Activated T-cell treated with anti-CD3 and anti-CD28 coated beads, Interleukin-2, amount 50 U/mL, for 24 hours (primary cell): Measurements from ENCODE around the gene NUDCD3.

Experiments used
- DNase-seq: peaks from one replicate; pipeline ENCODE4 v3.0.0-alpha.2; 2020
- H3K27ac Mint-ChIP-seq: 2 replicates; pipeline ENCODE4 v1.8.0; 2020; ENCODE audit warnings: mild to moderate bottlenecking, mixed read lengths
- H3K27me3 Mint-ChIP-seq: 2 replicates; pipeline ENCODE4 v1.8.0; 2020; ENCODE audit warnings: mixed read lengths
- H3K36me3 Mint-ChIP-seq: 2 replicates; pipeline ENCODE4 v1.8.0; 2020; ENCODE audit warnings: low read depth, mixed read lengths
- H3K4me1 Mint-ChIP-seq: 2 replicates; pipeline ENCODE4 v1.8.0; 2020; ENCODE audit warnings: low read depth, mixed read lengths
- H3K4me3 Mint-ChIP-seq: 2 replicates; pipeline ENCODE4 v1.8.0; 2020; ENCODE audit warnings: mild to moderate bottlenecking, moderate library complexity, mixed read lengths
- H3K9me3 Mint-ChIP-seq: 2 replicates; pipeline ENCODE4 v1.8.0; 2020; ENCODE audit warnings: mixed read lengths

NUDCD3 gene

DNA sequence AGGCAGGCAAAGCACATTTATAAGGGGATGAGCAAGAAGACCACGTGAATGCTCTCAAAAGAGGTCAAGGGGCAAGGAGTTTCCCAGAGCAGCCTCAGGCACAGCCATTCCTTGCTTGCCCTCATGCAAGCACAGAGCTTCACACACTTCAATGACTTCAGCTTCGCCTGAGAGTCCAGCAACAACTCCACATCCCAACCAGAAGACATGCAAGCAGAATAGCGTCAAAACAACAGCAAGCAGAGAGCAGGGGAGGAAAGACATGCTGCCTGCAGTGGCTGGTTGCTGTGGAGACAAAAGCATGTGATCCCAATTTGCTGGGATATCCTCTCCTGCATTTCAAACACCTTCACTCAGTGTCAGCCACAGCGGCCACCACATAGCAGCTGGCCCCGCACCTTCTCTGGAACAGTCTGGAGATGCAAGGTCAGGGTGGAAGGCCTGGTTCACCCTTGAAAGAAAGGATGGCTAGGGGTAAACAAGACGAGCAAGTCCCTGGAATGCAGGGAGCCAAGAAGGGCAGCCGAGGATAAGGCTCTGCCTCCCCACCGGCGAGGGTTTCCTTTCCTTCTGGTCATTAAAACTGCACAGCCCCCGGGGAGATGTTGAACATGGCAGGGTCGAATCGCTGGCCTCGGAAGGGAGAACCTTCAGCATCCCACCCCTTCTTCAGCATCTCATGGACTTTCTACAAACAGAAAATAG, 104.9 kb downstream of the NUDCD3 start:
- peak overlapping the region; percentile 62 for H3K27ac Mint-ChIP-seq
- H3K27me3 Mint-ChIP-seq = no peaks in the 10 kb centered on the region
- no peak overlapping the region for H3K4me3 Mint-ChIP-seq
- no peaks in the 10 kb centered on the region for H3K4me1 Mint-ChIP-seq
- no peak for DNase-seq
- H3K36me3 Mint-ChIP-seq = peaks cover 88% of the 10 kb centered on the region
- no peaks in the 10 kb centered on the region for H3K9me3 Mint-ChIP-seq

DNA sequence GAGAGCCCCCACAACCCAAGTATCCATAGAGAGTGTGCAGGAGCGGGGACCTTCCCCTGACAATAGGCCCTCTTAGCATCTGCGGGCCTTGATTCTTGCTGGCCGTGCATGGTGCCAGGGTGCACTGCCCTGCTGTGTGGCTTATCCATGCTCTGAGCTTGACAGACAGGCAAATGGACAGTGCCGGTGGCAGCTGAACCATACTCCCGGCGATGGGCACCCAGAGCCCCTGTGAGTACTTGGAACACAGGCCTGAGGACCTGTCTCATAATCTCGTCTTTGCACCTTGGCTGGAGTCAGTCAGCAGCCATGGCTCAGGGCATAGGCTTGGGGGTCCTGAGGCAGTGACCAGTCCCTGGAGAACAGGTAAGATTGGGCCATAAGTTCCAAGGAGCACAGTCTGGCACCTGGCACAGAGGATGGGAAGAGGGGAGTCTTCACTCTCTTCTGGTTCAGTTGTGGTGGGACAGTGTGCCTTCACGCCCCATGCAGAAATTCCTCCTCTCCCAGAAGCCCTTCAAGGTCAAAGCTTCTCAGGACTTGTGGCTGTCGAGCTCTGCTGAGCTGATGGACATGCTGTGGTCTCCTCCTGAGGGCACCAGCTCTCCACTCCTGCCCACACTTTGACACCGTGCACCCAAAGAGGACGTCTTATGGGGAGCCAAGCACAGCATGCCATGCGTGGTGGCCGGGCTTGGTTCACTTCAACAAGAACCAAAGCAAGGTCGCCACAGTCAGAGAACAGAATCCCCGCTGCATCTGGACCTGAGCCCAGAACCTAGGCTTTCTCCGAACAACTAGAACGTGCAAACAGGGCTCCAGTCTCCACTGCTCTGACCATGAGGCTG, 105.6 kb downstream of the NUDCD3 start:
- no peak for DNase-seq
- Mint-ChIP-seq H3K27ac (peak overlapping the region; percentile 62), H3K27me3 (no peaks in the 10 kb centered on the region), H3K9me3 (no peaks in the 10 kb centered on the region), H3K4me1 (no peaks in the 10 kb centered on the region), H3K36me3 (peaks cover 84% of the 10 kb centered on the region), H3K4me3 (no peak overlapping the region)

DNA sequence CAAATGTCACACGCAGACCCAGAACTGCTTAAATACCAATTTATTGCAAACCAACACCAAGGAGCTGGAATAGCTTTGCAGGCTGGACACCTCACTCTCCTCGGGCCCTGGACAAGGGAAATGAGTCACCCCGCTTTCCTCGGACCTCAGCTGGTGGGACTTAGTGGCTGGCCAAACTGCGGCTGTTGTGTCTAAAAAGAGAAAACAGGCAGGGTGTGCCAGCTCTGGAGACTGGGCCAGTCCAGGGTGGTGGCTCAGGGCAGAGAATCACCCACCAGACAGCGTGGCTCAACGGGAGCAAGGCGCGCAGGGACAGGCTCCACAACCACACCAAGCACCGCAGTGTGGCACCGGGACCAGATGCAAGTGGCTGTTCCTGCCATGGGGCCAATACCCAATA, 106.9 kb downstream of the NUDCD3 start:
- H3K27me3 Mint-ChIP-seq = no peaks in the 10 kb centered on the region
- peaks cover 72% of the 10 kb centered on the region for H3K36me3 Mint-ChIP-seq
- H3K4me1 Mint-ChIP-seq = peaks cover 5% of the 10 kb centered on the region
- H3K9me3 Mint-ChIP-seq = no peaks in the 10 kb centered on the region
- H3K4me3 Mint-ChIP-seq = no peak overlapping the region
- no peak for DNase-seq
- H3K27ac Mint-ChIP-seq = no peak overlapping the region

DNA sequence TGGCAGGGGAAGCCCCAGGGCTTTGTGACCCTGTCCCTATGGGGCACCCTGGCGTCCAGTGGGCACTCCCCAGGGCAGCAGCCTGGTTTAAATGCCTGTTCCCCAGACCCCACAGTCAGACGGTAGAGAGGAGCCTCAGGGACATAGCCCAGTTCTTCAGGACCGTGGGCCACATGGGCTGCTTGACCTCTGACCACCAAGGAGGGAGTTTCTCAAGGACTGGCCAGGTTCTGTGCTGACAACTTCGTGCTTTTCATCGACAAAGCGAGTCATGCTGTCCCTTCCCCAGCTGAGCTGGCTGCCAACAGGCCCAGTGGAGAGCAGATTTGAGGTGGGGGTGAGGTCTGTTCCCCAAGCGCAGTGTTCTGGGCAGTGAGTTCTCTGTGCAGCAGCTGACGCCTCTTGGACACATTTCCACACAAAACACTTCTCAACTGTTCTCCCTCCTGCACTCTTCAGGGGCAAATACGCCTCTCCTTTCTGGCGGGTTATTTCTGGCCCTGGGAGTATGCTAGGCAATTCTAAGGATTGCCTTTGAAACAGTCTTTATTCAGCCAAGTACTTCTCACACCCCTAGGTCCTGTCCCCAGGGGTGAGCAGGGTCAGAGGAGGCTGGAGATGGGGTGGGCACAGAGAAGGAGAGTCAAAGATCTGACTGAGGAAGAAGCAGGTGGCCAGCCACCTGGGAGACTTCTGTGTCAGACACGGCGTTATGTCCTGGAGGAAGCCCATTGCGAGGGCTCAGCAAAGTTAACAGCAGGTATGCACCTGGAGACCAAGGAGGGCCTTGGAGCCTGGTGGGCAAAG, 107.8 kb downstream of the NUDCD3 start:
- peaks cover 64% of the 10 kb centered on the region for H3K36me3 Mint-ChIP-seq
- H3K9me3 Mint-ChIP-seq = no peaks in the 10 kb centered on the region
- no peaks in the 10 kb centered on the region for H3K27me3 Mint-ChIP-seq
- peak overlapping the region; percentile 72 for H3K27ac Mint-ChIP-seq
- DNase-seq = no peak
- peaks cover 5% of the 10 kb centered on the region for H3K4me1 Mint-ChIP-seq
- H3K4me3 Mint-ChIP-seq = no peak overlapping the region

DNA sequence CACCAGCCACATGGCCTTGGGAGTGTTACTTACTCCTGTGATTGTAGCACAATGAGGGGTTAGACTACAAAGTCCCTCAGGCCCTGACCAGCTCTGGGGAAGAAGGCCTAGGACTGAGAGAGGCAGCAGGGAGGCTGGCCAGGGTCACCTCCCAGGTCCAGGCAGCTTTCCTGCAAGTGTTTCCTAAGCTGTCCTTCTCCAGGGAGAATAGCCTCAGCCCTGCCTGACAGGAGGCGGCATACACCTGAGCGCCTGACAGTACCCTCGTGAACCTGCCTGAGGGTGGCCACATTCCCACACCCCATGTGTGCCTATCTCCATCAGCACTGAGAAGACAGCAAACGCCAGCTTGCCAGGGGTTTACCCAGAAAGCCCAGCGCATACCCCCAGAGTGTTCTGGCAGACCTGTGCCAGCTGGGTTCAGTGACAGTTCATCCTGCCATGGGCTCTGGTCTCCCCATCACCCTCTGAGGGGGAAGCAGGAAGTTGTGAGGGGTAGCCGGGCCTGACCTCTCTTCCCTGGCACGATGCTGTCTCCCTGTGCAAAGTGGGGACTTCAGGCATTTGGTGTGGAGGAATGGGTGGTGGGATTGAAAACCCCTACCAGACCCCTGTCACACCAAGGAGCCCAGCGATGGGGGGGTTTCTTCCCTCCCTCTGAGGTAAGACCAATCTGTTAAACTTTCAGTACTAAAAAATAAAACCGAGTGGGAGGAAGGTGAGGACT, 108.8 kb downstream of the NUDCD3 start:
- no peak for DNase-seq
- H3K4me3 Mint-ChIP-seq = no peak overlapping the region
- H3K9me3 Mint-ChIP-seq = no peaks in the 10 kb centered on the region
- H3K27me3 Mint-ChIP-seq = no peaks in the 10 kb centered on the region
- H3K27ac Mint-ChIP-seq = peak overlapping the region; percentile 72
- peaks cover 54% of the 10 kb centered on the region for H3K36me3 Mint-ChIP-seq
- peaks cover 5% of the 10 kb centered on the region for H3K4me1 Mint-ChIP-seq

DNA sequence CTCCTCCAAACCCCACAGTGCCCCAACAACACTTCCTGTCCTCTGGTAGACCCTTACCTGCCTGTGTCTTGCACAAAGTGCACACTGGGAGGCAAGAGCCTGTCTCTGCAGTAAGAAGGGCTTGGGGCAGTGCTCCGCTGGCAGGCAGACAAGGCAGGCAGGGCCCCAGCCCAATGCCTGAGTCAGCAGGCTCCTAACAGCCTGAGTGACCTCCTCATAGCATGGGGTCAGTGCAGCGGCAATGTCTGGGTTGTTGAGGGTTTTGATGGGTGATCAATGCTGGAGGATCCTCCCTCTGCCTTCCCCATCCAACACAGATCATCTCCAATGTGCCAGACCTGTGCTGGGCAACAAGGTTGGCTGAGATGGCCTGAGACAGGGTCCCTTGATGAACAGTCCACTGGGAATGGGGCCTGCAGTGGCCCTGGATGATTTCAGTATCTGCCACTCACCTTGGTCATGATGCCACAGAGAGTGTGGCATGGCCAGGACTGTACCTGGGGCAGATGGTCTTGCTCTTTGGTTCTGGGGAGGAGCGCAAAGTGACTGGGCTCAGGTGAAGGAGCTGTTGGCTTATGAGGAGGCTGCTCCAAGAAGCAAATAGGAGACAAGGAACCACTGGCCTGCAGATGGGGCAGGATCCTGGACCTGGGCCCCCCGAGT, 109.5 kb downstream of the NUDCD3 start:
- H3K36me3 Mint-ChIP-seq = peaks cover 47% of the 10 kb centered on the region
- H3K4me1 Mint-ChIP-seq = peaks cover 5% of the 10 kb centered on the region
- H3K9me3 Mint-ChIP-seq = no peaks in the 10 kb centered on the region
- no peak for DNase-seq
- no peak overlapping the region for H3K4me3 Mint-ChIP-seq
- H3K27ac Mint-ChIP-seq = peak overlapping the region; percentile 29
- no peaks in the 10 kb centered on the region for H3K27me3 Mint-ChIP-seq

DNA sequence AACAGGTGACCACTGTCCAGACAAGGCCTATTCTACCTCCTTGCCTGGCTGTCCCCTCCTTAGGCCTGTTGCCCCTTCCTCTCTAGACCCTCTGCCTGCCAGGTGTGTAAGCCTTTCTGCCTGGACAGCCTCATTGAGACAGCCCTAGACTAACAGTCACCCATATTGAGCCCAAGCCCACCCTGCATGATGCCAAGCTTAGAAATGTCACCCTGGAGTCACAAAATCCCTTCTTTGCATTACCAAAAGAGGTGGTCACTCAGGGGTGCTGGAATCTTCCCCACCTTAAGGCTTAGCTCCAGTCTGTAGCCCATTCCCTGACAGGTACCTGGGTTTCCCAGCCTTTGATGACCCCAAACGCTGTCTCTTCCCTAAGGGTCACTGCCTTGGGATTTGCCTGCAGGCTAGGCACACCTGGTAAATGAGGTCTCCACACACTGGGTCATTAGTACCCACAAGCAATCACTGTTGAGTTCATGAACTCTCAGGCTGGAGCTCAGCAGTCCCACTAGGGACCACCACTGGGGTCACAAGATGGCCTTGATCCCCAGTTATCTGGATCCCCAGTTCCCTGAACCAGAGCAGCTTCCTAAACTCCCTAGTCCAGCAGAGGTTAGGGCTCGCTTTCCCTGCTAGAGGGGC, 110.1 kb downstream of the NUDCD3 start:
- Mint-ChIP-seq H3K27ac (peak overlapping the region; percentile 68), H3K36me3 (peaks cover 41% of the 10 kb centered on the region), H3K4me1 (peaks cover 5% of the 10 kb centered on the region), H3K4me3 (no peak overlapping the region), H3K27me3 (no peaks in the 10 kb centered on the region), H3K9me3 (no peaks in the 10 kb centered on the region)
- no peak for DNase-seq

DNA sequence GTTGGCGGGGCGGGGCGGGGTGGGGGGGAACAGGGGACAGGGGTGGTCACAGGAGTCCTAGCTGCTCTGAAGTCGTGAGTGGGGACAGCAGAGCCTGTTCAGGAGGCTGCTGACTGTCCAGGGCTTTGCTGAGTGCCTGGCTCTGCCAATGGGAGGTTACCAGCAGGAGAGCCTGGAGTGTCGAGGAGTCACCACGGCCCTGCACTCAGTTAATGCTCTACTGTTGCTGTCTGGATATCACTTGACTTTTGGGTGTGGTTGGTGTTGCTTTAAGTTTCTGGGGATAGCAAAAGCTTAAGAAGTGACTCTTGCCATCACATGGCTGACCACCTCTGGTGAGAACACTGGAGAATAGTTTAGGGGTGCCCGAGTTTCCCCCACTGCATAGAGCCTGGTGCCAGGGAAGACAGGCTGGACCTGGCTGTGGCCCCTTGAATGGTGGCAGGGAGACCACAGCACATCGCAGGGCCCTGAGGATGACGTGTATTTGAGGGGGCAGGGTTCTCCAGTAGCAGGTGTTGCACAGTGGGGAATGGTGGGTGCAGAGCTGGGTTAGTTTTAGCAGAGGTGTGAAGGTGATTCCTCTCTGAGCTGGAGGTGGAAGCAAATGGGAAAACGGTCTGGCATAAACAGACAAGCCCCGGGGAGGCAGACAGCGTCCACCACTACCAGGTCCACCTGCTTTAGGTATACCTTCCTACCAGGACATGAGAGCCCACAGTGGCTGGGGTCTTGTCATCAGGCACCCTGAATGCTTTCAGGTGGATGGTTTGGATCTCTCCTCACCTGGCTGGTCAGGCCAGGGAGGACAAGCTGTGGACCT, 110.9 kb downstream of the NUDCD3 start:
- H3K27ac Mint-ChIP-seq = peak overlapping the region; percentile 68
- peaks cover 5% of the 10 kb centered on the region for H3K4me1 Mint-ChIP-seq
- no peaks in the 10 kb centered on the region for H3K27me3 Mint-ChIP-seq
- peaks cover 34% of the 10 kb centered on the region for H3K36me3 Mint-ChIP-seq
- DNase-seq = no peak
- H3K9me3 Mint-ChIP-seq = no peaks in the 10 kb centered on the region
- H3K4me3 Mint-ChIP-seq = no peak overlapping the region

DNA sequence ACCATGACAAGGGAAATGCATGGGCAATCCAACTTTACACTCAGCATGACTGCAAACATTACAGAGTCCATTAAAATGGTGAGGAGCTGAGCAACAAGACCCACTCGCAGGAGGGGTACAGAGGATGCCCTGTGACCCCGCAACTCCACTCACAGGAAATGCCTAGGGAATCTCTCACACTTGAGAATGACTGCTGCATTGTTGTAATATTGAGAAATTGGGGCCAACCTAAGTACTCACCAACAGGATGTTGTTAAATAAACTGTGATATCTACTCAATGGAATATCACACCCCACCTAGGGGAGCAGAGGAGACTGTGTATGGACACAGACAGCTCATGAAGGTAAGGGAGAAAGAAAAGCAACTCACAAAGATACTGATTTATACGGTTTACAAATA, 111.7 kb downstream of the NUDCD3 start:
- H3K9me3 Mint-ChIP-seq = no peaks in the 10 kb centered on the region
- H3K36me3 Mint-ChIP-seq = peaks cover 25% of the 10 kb centered on the region
- H3K27ac Mint-ChIP-seq = peak overlapping the region; percentile 47
- no peak for DNase-seq
- peaks cover 5% of the 10 kb centered on the region for H3K4me1 Mint-ChIP-seq
- H3K27me3 Mint-ChIP-seq = no peaks in the 10 kb centered on the region
- H3K4me3 Mint-ChIP-seq = no peak overlapping the region

DNA sequence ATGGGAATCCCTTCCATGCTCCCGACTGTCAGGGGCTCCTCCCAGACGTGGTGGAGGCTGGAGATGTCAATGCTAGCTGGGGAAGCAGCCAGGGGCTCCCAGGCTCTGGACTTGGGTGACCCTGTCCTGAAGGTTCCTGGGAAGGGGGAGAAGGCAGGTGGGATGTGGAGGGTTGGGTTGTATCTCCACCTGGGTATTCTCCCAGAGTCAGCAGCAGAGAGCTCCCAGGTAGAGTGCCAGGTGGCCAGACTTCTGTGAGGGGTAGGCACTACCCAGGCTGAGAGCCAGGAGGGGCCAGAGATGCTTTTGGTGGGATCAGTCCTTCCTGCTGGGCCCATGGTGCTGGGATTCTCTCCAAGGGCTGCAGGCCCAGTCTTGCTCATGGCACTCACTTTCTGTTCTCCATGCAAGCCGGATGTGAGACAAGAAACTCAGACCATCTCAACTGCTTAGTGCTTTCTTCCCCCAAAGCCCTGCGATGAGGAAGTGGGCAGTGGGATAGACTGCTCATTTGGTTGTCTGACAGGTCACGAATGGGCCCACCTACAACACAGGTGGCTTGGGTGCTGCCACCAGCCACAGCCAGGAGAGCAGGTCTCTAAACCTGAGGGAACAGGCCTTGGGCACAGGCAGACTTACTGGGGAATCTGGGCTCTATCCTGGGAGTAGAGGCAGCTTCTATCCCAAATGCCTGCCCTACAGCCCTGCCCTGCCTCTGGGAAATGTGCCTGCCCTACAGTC, 112.6 kb downstream of the NUDCD3 start:
- Mint-ChIP-seq H3K27ac (peak overlapping the region; percentile 14), H3K9me3 (no peaks in the 10 kb centered on the region), H3K36me3 (peaks cover 18% of the 10 kb centered on the region), H3K4me1 (peaks cover 5% of the 10 kb centered on the region), H3K27me3 (no peaks in the 10 kb centered on the region), H3K4me3 (no peak overlapping the region)
- no peak for DNase-seq

DNA sequence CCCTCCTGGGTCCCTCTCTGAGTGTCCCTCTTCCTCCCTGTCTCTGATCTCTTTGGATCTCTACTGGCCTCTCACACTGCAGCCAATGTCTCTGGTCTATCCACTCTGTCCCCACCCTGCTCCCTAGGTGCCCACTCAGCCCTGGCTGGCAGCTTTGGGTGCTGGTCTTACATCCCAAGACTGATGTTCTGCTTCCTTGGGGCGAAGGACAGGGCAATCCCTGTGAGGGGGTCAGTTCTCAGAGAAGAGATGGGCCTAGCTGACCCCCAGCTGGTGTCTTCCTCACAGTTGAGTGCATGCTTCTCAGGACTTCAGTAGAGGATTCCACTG, 113.4 kb downstream of the NUDCD3 start:
- Mint-ChIP-seq H3K9me3 (no peaks in the 10 kb centered on the region), H3K4me3 (no peak overlapping the region), H3K36me3 (peaks cover 10% of the 10 kb centered on the region), H3K27ac (no peak overlapping the region), H3K4me1 (peaks cover 8% of the 10 kb centered on the region), H3K27me3 (no peaks in the 10 kb centered on the region)
- DNase-seq = no peak

DNA sequence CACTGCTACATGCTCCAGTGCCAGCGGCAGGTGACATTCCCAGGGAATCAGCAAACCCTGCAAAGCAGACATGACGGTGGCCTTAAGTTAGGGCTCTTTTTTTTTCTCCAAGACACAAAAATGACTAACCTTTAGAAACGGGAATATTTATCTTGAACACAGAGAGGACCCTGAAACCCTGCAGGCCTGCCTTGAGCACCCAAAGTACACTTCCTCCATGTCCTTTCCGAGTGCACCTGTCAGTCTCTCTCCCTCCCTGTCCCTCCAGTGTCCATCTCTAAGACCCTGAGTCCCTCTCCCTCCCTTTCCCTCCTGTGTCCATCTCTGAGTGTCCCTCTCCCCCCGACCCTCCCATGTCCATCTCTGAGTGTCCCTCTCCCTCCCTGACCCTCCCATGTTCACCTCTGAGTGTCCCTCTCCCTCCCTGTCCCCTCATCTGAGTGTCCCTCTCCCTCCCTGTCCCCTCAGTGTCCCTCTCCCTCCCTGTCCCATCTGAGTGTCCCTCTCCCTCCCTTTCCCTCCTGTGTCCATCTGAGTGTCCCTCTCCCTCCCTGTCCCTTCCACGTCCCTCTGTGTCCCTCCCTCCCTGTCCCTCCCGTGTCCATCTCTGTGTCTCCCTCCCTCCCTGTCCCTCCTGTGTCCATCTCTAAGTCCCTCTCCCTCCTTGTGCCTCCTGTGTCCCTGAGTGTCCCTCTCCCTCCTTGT, 113.9 kb downstream of the NUDCD3 start:
- peaks cover 6% of the 10 kb centered on the region for H3K36me3 Mint-ChIP-seq
- no peak overlapping the region for H3K4me3 Mint-ChIP-seq
- H3K4me1 Mint-ChIP-seq = peaks cover 8% of the 10 kb centered on the region
- H3K27ac Mint-ChIP-seq = no peak overlapping the region
- no peak for DNase-seq
- H3K27me3 Mint-ChIP-seq = no peaks in the 10 kb centered on the region
- H3K9me3 Mint-ChIP-seq = no peaks in the 10 kb centered on the region
